NB4 (cell line): ENCODE measurements around the gene DOCK4.

Experiments used
- CTCF ChIP-seq: IDR thresholded peaks from one replicate; pipeline ENCODE4 v1.5.1; 2012; ENCODE audit warnings: low read depth, low read length
- POLR2A ChIP-seq: IDR thresholded peaks from 2 replicates; pipeline ENCODE4 v1.6.1; 2011; ENCODE audit warnings: mild to moderate bottlenecking; ENCODE audit not compliant: insufficient read length; ENCODE audit errors: extremely low read depth

GRCh38 chr7:112130729-112131410, 75.3 kb downstream of the DOCK4 start:
- TF ChIP-seq POLR2A (no peak), CTCF (no peak)
